PC-9 (cell line): ENCODE measurements around the gene CASP10. TPM values are rescaled to one million over a fixed set of nuclear protein-coding genes. Genes with fewer than 3 reads are reported as not detected.

Experiments used
- BruUV-seq: library from RNA; stranded (reverse); fragments of 400-500 nt; replicated peaks from 2 replicates; lab custom pipeline; 2021; lab: Mats Ljungman, UMichigan
- CTCF ChIA-PET: fragments of 300-600 bp; sonication (Branson Sonifier 250); formaldehyde crosslinking; loops from one replicate; lab custom pipeline; 2022; ENCODE audit warnings: antibody characterized with exemption; lab: Charles Lee
- POLR2A ChIA-PET: fragments of 300-600 bp; sonication (Branson Sonifier 250); formaldehyde crosslinking; loops from one replicate; lab custom pipeline; 2022; ENCODE audit warnings: antibody characterized with exemption; ENCODE audit not compliant: unreplicated experiment; lab: Charles Lee
- DNase-seq, 2 experiments: peaks; one replicate each; pipeline versions ENCODE4 v3.0.0 to v3.0.0-alpha.2; 2015 to 2022; ENCODE audit warnings: mixed read lengths in 1 of 2
- H2AFZ ChIP-seq: fragments of 200-600 bp; sonication (generic); 2 replicates; pipeline ENCODE4 v1.8.1; 2017; ENCODE audit warnings: antibody characterized with exemption
- H3F3A ChIP-seq: fragments of 200-600 bp; sonication (generic); 2 replicates; pipeline ENCODE4 v1.8.1; 2017; ENCODE audit warnings: antibody characterized with exemption, mild to moderate bottlenecking, low read depth; ENCODE audit not compliant: insufficient read depth
- H3K27ac ChIP-seq: fragments of 200-600 bp; sonication (generic); 2 replicates; pipeline ENCODE4 v1.6.1; 2016; ENCODE audit warnings: mixed run types
- H3K27me3 ChIP-seq: fragments of 200-600 bp; sonication (generic); 2 replicates; pipeline ENCODE4 v1.6.1; 2016; ENCODE audit warnings: low read depth, mixed run types; ENCODE audit not compliant: insufficient read depth
- H3K36me3 ChIP-seq: fragments of 200-600 bp; sonication (generic); 2 replicates; pipeline ENCODE4 v1.6.1; 2016; ENCODE audit warnings: low read depth, mixed run types
- H3K4me1 ChIP-seq: fragments of 200-600 bp; sonication (generic); replicated peaks from 2 replicates; pipeline ENCODE4 v1.6.1; 2016; ENCODE audit warnings: mixed run types; ENCODE audit not compliant: insufficient read depth
- H3K4me2 ChIP-seq: fragments of 200-600 bp; sonication (generic); 2 replicates; pipeline ENCODE4 v1.6.1; 2017; ENCODE audit warnings: mixed run types
- H3K4me3 ChIP-seq: fragments of 200-600 bp; sonication (generic); 2 replicates; pipeline ENCODE4 v1.6.1; 2016; ENCODE audit warnings: mixed run types
- H3K79me2 ChIP-seq: fragments of 200-600 bp; sonication (generic); 2 replicates; pipeline ENCODE4 v1.6.1; 2017; ENCODE audit warnings: low read depth, mixed run types
- H3K9me2 ChIP-seq: fragments of 200-600 bp; sonication (generic); 2 replicates; pipeline ENCODE4 v1.8.1; 2017; ENCODE audit warnings: mild to moderate bottlenecking; ENCODE audit not compliant: insufficient read depth
- H3K9me3 ChIP-seq: fragments of 200-600 bp; sonication (generic); 2 replicates; pipeline ENCODE4 v1.8.1; 2016; ENCODE audit warnings: low read depth; ENCODE audit not compliant: insufficient read depth
- H4K20me1 ChIP-seq: fragments of 200-600 bp; sonication (generic); 2 replicates; pipeline ENCODE4 v1.8.1; 2017; ENCODE audit not compliant: insufficient read depth
- CTCF ChIP-seq: fragments of 200-600 bp; sonication (generic); conservative IDR thresholded peaks from 2 replicates; pipeline ENCODE4 v1.6.1; 2017; ENCODE audit warnings: mixed run types, antibody characterized with exemption, mild to moderate bottlenecking, moderate library complexity
- EZH2 ChIP-seq: fragments of 200-600 bp; sonication (generic); IDR thresholded peaks from 2 replicates; pipeline ENCODE4 v1.8.0; 2017; ENCODE audit warnings: antibody characterized with exemption, low read depth
- intact Hi-C: fragments of 100-400 bp; cut with micrococcal nuclease; formaldehyde crosslinking; loops from one replicate; pipeline ENCODE4 v1.10.0; 2022; ENCODE audit not compliant: unreplicated experiment
- total RNA-seq: library from RNA; stranded (reverse); gene quantifications from 2 replicates; pipeline ENCODE4 v1.2.3, GENCODE V29; 2021

The CASP10 gene
- total RNA-seq, 1 experiment from 2014 or later: 15.2 TPM

DNA sequence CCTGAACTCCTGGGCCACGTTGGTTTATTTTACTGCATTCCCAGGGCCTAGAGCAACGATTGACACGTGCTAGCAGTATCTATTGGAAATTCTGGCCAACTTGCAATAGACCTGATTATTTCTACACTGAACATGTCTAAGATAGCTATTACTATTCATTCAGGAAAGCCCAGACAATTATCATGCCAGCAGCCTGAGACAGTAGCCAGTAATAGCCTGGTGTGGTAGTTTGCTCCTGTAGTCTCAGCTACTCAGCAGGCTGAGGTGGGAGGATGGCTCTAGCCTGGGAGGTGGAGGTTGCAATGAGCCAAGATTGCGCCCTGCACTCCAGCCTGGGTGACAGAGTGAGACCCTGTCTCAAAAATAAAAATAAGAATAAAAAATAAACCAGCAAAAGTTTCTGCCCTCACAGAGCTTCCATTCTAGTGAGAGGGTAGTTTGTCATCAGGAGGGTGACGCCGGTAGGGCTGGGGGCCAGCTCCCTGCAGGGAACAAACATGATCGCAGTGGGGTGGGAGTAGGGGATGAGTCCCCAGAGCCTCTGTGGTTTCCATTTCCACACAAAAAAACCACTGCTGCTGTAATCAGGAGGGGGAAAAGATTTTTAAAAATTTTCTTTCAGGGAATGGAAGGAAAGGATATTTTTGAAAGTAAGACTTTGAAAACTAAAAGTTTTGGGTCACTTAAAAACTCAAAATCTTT, 81.7 kb downstream of the CASP10 start:
- Histone ChIP-seq H3K4me1 (peaks cover 21% of the 10 kb centered on the region), H4K20me1 (no peaks in the 10 kb centered on the region), H3K27me3 (no peaks in the 10 kb centered on the region), H3K27ac (no peak overlapping the region), H3F3A (0 out of 2 replicates have a peak, but pooled peaks cover 7% of the 10 kb centered on the region), H2AFZ (no peak overlapping the region), H3K9me3 (no peaks in the 10 kb centered on the region), H3K9me2 (no peaks in the 10 kb centered on the region), H3K36me3 (peaks cover 14% of the 10 kb centered on the region), H3K4me3 (no peak overlapping the region), H3K79me2 (peaks cover 52% of the 10 kb centered on the region), H3K4me2 (no peak overlapping the region)
- ChIA-PET POLR2A (no interaction called here), CTCF (no interaction called here)
- intact Hi-C loops: no loop called here
- BruUV-seq: no TSS peak
- no peak for DNase-seq
- TF ChIP-seq CTCF (no peak), EZH2 (no peak)

DNA sequence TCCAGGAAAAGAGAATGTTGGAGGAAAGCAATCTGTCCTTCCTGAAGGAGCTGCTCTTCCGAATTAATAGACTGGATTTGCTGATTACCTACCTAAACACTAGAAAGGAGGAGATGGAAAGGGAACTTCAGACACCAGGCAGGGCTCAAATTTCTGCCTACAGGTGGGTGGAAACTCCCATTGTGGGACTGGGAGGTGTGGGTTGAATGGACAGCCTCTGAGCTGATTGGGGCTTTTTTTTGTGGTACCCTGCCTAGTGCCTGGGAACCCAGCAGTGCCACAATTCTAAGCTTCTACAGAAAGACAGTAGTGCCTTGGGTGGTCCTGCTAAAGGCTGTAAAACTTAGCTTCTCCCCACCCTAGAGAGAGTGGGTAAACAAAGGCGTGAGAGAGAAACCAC, 83.7 kb downstream of the CASP10 start:
- CTCF ChIA-PET: no interaction called here
- Histone ChIP-seq H3K4me2 (no peak overlapping the region), H3K4me1 (0 out of 2 replicates have a peak, but pooled peaks cover 5% of the 10 kb centered on the region), H4K20me1 (no peaks in the 10 kb centered on the region), H3K79me2 (peaks cover 33% of the 10 kb centered on the region), H3K4me3 (no peak overlapping the region), H3K27ac (no peak overlapping the region), H3K36me3 (peaks cover 24% of the 10 kb centered on the region), H3K9me2 (no peaks in the 10 kb centered on the region), H3K27me3 (no peaks in the 10 kb centered on the region), H2AFZ (no peak overlapping the region), H3K9me3 (no peaks in the 10 kb centered on the region), H3F3A (0 out of 2 replicates have a peak, but pooled peaks cover 7% of the 10 kb centered on the region)
- no peak for DNase-seq
- no peak for TF ChIP-seq EZH2
- no peak for TF ChIP-seq CTCF
- intact Hi-C loops: no loop called here
- POLR2A ChIA-PET: no interaction called here
- no TSS peak for BruUV-seq

DNA sequence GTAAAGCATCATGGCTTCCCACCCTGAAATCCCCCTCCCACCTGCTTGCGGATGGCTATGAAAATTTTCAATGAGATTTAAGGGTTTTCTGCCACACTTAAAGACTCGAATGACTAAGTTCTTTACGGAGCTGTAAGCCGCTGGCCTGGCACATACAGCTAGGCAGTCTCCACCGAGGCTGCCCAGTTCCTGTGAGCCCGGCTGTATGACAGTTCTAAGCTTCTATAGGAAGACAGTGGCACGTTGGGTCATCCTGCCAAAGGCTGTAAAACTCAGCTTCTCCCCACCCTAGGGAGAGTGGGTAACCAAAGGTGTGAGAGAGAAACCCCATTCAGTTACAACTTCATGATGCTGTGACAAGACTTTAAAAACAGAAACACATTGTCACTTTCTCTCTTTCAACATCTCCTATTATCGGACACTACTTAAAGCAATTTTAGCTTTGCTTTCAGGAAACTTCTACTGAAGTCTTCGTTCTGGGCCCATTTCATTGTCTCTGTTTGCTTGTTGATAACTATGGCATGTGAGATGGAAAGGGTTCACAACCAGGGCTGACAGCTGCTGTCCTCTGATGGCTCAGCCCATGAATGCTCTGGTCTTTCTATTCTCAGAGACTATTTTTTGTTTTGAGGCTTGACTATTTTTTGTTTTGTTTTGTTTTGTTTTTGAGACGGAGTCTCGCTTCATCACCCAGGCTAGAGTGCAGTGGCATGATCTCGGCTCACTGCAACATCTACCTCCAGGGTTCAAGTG, 84.5 kb downstream of the CASP10 start:
- BruUV-seq: no TSS peak
- H3K4me1 ChIP-seq: no peaks in the 10 kb centered on the region
- 0 out of 2 replicates have a peak, but pooled peaks cover 7% of the 10 kb centered on the region for H3F3A ChIP-seq
- no peak overlapping the region for H3K4me3 ChIP-seq
- no peaks in the 10 kb centered on the region for H3K9me2 ChIP-seq
- intact Hi-C loops: no loop called here
- ChIA-PET CTCF (interaction anchor here (0.7 kb wide), 1 partner anchor 8 kb away, joined by 3 read pairs; no protein-coding TSS in a partner anchor), POLR2A (no interaction called here)
- H3K79me2 ChIP-seq: peaks cover 27% of the 10 kb centered on the region
- no peak overlapping the region for H3K4me2 ChIP-seq
- peaks cover 24% of the 10 kb centered on the region for H3K36me3 ChIP-seq
- no peak overlapping the region for H2AFZ ChIP-seq
- H3K27me3 ChIP-seq: no peaks in the 10 kb centered on the region
- no peak for DNase-seq
- TF ChIP-seq EZH2 (no peak), CTCF (no peak)
- no peaks in the 10 kb centered on the region for H4K20me1 ChIP-seq
- H3K27ac ChIP-seq: no peak overlapping the region
- no peaks in the 10 kb centered on the region for H3K9me3 ChIP-seq
